K562 (cell line): Measurements from ENCODE around the gene ELP5. TPM values are rescaled to one million over a fixed set of nuclear protein-coding genes. Genes with fewer than 3 reads are reported as not detected.

Experiments used
- BACH1 ChIP-seq: fragments of 200-800 bp; sonication (Bioruptor generic); IDR thresholded peaks from 2 replicates; pipeline ENCODE4 v1.6.1; 2016; ENCODE audit warnings: missing genetic modification characterization, missing compliant biosample characterization
- EP400 ChIP-seq: fragments of 450-650 bp; IDR thresholded peaks from 2 replicates; pipeline ENCODE4 v1.6.1; 2017; ENCODE audit warnings: antibody characterized with exemption, mild to moderate bottlenecking, moderate library complexity
- ETV1 ChIP-seq: fragments of 450-650 bp; conservative IDR thresholded peaks from 2 replicates; pipeline ENCODE4 v1.6.1; 2016; ENCODE audit warnings: missing genetic modification characterization, control low read depth, low read depth, missing compliant biosample characterization
- FOXM1 ChIP-seq, 2 experiments: fragments of 450-650 bp in 1 of 2; sonication (generic) in 1 of 2; formaldehyde crosslinking in 1 of 2; IDR thresholded peaks; 2 replicates each; pipeline versions ENCODE4 v1.6.1 to v1.9.0; 2017 to 2022; ENCODE audit warnings: low read depth in 2 of 2, mild to moderate bottlenecking in 2 of 2, missing genetic modification reagents in 1 of 2, moderate library complexity in 1 of 2
- FUS ChIP-seq: fragments of 200-400 bp; formaldehyde crosslinking; optimal IDR thresholded peaks from 2 replicates; pipeline ENCODE3; 2017; ENCODE audit warnings: low read depth, low read length
- GTF2E2 ChIP-seq: fragments of 200-800 bp; sonication (Bioruptor generic); IDR thresholded peaks from 2 replicates; pipeline ENCODE4 v1.6.1; 2016; ENCODE audit warnings: missing genetic modification characterization, missing compliant biosample characterization
- GTF2F1 ChIP-seq: IDR thresholded peaks from 2 replicates; pipeline ENCODE4 v1.6.1; 2011; ENCODE audit warnings: low read depth, low read length, improper control_type of control experiment
- KDM5B ChIP-seq: fragments of 200-600 bp; sonication (generic); IDR thresholded peaks from 2 replicates; pipeline ENCODE4 v1.6.1; 2012; ENCODE audit warnings: low read depth, mild to moderate bottlenecking, moderate library complexity, low read length, control low read depth, inconsistent platforms; ENCODE audit not compliant: insufficient replicate concordance
- KLF10 ChIP-seq: fragments of 250-450 bp; sonication (Bioruptor Pico); IDR thresholded peaks from 2 replicates; pipeline ENCODE4 v1.6.1; 2021; ENCODE audit warnings: matching md5 sums
- MYBL2 ChIP-seq, 2 experiments: fragments of 450-650 bp in 1 of 2; sonication (generic) in 1 of 2; formaldehyde crosslinking in 1 of 2; IDR thresholded peaks; 2 replicates each; pipeline versions ENCODE4 v1.6.1 to v1.8.1; 2017 to 2022; ENCODE audit warnings: borderline replicate concordance in 1 of 2, inconsistent platforms in 1 of 2, low read depth in 1 of 2, mild to moderate bottlenecking in 1 of 2, missing genetic modification reagents in 1 of 2, moderate library complexity in 1 of 2
- PCBP2 ChIP-seq: fragments of 200-400 bp; formaldehyde crosslinking; IDR thresholded peaks from 2 replicates; pipeline ENCODE4 v1.6.1; 2018; ENCODE audit warnings: low read length, low read depth, mild to moderate bottlenecking, moderate library complexity; ENCODE audit not compliant: poor library complexity, severe bottlenecking
- SIN3A ChIP-seq, 2 experiments: fragments of 150-350 bp in 1 of 2; IDR thresholded peaks; 2 replicates each; pipeline ENCODE4 v1.6.1; 2011 to 2016; ENCODE audit warnings: borderline replicate concordance in 2 of 2, low read depth in 2 of 2, low read length in 2 of 2, mild to moderate bottlenecking in 2 of 2, moderate library complexity in 2 of 2; ENCODE audit not compliant: control insufficient read depth in 1 of 2
- SMAD4 ChIP-seq: fragments of 250-450 bp; sonication (Bioruptor Pico); conservative IDR thresholded peaks from 2 replicates; pipeline ENCODE4 v1.8.0; 2021; ENCODE audit warnings: inconsistent platforms, mild to moderate bottlenecking, moderate library complexity
- SMARCA4 ChIP-seq: fragments of 450-650 bp; IDR thresholded peaks from 2 replicates; pipeline ENCODE4 v1.6.1; 2016
- TRIM28 ChIP-seq: fragments of 450-650 bp; IDR thresholded peaks from 2 replicates; pipeline ENCODE4 v1.6.1; 2017
- ZC3H8 ChIP-seq: fragments of 450-650 bp; IDR thresholded peaks from 2 replicates; pipeline ENCODE4 v1.6.1; 2017
- ZNF239 ChIP-seq: fragments of 250-450 bp; sonication (Bioruptor Pico); IDR thresholded peaks from 2 replicates; pipeline ENCODE4 v1.4.0; 2020; ENCODE audit warnings: mild to moderate bottlenecking
- ZNF696 ChIP-seq: fragments of 250-450 bp; sonication (Bioruptor Pico); conservative IDR thresholded peaks from 2 replicates; pipeline ENCODE4 v1.4.0; 2020; ENCODE audit warnings: mild to moderate bottlenecking, moderate library complexity
- polyA plus RNA-seq, 8 experiments: library from polyadenylated mRNA; depleted of rRNA in 4 of 8; stranded (reverse) in 5 of 8; unstranded in 3 of 8; fragments of >200 nt; fragmentation: Nextera tagmentation in 2 of 8; fragmentation: Illumina TruSeq in 1 of 8; extraction: Ambion mirVana in 2 of 8; extraction: Trizol in 1 of 8; gene quantifications; 2 replicates each; pipeline versions ENCODE4 v1.2.1 to v1.2.3, GENCODE V29; 2011 to 2014; ENCODE audit warnings: inconsistent platforms in 1 of 8, missing spikeins in 1 of 8
- total RNA-seq, 7 experiments: library from RNA; depleted of rRNA in 6 of 7; stranded (reverse); fragments of >200 nt in 6 of 7; fragmentation: Illumina TruSeq in 2 of 7; extraction: Trizol in 2 of 7; gene quantifications; 2 replicates each; pipeline versions ENCODE4 v1.2.1 to v1.2.3, GENCODE V29; 2011 to 2021; ENCODE audit warnings: low replicate concordance in 1 of 7
- TF ChIP-seq, protein P1 (sequence below): fragments of 450-650 bp; IDR thresholded peaks from 2 replicates; pipeline ENCODE4 v1.6.1; 2016; ENCODE audit warnings: borderline replicate concordance
- TF ChIP-seq, protein P2 (sequence below), 2 experiments: fragments of 450-650 bp; IDR thresholded peaks; 2 replicates each; pipeline ENCODE4 v1.6.1; 2016
- TF ChIP-seq, protein P3 (sequence below): fragments of 250-450 bp; sonication (Bioruptor Pico); IDR thresholded peaks from 2 replicates; pipeline ENCODE4 v1.4.0; 2020
- TF ChIP-seq, protein P4 (sequence below): sonication (generic); formaldehyde crosslinking; IDR thresholded peaks from 2 replicates; pipeline ENCODE4 v1.8.1; 2022; ENCODE audit warnings: missing genetic modification reagents

ELP5 gene
- total and polyA plus RNA-seq, 9 of the 15 experiments (the other 6 are each of a cell fraction or from before 2014, with no cell fraction given): 25.7 to 77.9 (median 52.9) TPM

DNA sequence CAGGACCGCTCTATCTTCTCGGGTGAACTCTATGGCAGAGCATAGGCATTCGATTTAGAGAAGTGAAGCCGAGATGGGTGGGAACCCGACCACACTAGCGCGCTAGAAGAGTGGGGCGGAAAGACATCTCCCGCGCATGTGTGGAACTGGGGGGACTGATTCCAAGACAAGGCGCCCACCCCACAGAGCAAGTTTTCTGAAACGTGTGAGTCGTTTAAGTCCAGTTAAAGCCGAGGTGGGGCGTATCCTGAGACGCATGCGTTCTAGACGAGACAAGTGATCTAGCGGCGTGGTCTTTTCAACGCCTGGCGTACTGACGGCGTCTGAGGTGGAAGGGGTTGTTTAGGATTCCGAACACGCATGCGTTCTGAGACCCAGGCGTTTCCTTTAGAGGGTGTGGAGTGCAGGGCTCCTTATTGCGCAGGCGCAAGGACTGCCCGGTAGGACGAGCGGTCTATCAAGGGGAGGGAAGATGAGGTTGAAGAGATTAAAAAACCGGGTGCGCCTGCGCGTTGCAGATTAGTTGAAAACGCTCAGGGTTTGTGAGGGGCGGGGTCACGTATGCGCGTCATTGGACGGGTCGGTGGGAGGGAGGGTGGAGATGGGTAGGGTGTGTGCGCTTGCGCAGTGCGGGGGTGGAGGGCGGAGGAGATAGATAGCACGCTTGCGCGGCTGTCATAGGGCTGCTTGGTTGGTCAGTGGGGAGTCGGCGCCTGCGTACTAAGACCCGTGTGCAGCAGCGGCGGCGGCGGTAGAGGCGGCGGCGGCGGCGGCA lies 55.1 kb downstream of the ELP5 start, which contains the start of gene EIF5A (continued):
- TF ChIP-seq, protein P1, sequence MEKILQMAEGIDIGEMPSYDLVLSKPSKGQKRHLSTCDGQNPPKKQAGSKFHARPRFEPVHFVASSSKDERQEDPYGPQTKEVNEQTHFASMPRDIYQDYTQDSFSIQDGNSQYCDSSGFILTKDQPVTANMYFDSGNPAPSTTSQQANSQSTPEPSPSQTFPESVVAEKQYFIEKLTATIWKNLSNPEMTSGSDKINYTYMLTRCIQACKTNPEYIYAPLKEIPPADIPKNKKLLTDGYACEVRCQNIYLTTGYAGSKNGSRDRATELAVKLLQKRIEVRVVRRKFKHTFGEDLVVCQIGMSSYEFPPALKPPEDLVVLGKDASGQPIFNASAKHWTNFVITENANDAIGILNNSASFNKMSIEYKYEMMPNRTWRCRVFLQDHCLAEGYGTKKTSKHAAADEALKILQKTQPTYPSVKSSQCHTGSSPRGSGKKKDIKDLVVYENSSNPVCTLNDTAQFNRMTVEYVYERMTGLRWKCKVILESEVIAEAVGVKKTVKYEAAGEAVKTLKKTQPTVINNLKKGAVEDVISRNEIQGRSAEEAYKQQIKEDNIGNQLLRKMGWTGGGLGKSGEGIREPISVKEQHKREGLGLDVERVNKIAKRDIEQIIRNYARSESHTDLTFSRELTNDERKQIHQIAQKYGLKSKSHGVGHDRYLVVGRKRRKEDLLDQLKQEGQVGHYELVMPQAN: peak; percentile 63; the same call in 1 of the 2 replicates
- TF ChIP-seq FOXM1 (IDR thresholded peaks at IDR 0.05; ENCODE audit: low read depth) (no peak), FOXM1 (CRISPR knock-in tag; IDR thresholded peaks at IDR 0.05; ENCODE audit: low read depth) (no peak), ZNF239 (no peak), MYBL2 (IDR thresholded peaks at IDR 0.05; ENCODE audit: low read depth) (no peak), MYBL2 (CRISPR knock-in tag; IDR thresholded peaks at IDR 0.05; ENCODE audit: borderline replicate concordance) (no peak), TRIM28 (no peak), ETV1 (no peak), ZC3H8 (no peak), GTF2F1 (0 out of 2 replicates have a peak, but pooled peaks have one; percentile 46), BACH1 (no peak), ZNF696 (CRISPR knock-in tag) (no peak), SIN3A (IDR thresholded peaks at IDR 0.05; ENCODE audit: borderline replicate concordance in 2 of 2, control insufficient read depth in 1 of 2, low read depth in 2 of 2, low read length in 2 of 2) (peak in 1 of 2 experiments; percentile 34; a peak in 1 of 4 replicates), SMAD4 (peak; percentile 55), FUS (no peak), PCBP2 (no peak), GTF2E2 (tag) (no peak), SMARCA4 (no peak), EP400 (peak; percentile 84), KLF10 (no peak), KDM5B (peak; percentile 75)
- TF ChIP-seq, protein P2, sequence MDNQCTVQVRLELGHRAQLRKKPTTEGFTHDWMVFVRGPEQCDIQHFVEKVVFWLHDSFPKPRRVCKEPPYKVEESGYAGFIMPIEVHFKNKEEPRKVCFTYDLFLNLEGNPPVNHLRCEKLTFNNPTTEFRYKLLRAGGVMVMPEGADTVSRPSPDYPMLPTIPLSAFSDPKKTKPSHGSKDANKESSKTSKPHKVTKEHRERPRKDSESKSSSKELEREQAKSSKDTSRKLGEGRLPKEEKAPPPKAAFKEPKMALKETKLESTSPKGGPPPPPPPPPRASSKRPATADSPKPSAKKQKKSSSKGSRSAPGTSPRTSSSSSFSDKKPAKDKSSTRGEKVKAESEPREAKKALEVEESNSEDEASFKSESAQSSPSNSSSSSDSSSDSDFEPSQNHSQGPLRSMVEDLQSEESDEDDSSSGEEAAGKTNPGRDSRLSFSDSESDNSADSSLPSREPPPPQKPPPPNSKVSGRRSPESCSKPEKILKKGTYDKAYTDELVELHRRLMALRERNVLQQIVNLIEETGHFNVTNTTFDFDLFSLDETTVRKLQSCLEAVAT (IDR thresholded peaks at IDR 0.05): peak in 1 of 2 experiments; percentile 96; a peak in 2 of 4 replicates
- TF ChIP-seq, protein P3, sequence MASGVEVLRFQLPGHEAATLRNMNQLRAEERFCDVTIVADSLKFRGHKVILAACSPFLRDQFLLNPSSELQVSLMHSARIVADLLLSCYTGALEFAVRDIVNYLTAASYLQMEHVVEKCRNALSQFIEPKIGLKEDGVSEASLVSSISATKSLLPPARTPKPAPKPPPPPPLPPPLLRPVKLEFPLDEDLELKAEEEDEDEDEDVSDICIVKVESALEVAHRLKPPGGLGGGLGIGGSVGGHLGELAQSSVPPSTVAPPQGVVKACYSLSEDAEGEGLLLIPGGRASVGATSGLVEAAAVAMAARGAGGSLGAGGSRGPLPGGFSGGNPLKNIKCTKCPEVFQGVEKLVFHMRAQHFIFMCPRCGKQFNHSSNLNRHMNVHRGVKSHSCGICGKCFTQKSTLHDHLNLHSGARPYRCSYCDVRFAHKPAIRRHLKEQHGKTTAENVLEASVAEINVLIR (CRISPR knock-in tag): peak; percentile 35; the same call in 1 of the 2 replicates
- TF ChIP-seq, protein P4, sequence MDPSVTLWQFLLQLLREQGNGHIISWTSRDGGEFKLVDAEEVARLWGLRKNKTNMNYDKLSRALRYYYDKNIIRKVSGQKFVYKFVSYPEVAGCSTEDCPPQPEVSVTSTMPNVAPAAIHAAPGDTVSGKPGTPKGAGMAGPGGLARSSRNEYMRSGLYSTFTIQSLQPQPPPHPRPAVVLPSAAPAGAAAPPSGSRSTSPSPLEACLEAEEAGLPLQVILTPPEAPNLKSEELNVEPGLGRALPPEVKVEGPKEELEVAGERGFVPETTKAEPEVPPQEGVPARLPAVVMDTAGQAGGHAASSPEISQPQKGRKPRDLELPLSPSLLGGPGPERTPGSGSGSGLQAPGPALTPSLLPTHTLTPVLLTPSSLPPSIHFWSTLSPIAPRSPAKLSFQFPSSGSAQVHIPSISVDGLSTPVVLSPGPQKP (CRISPR knock-in tag): no peak
